Measurements from ENCODE around the gene FTSJ3.
"Not testable (repeated sequence)": the region's sequence is repeated elsewhere in the genome, so short reads cannot be mapped to it uniquely, and the experiment has no call there.

FTSJ3 gene

DNA sequence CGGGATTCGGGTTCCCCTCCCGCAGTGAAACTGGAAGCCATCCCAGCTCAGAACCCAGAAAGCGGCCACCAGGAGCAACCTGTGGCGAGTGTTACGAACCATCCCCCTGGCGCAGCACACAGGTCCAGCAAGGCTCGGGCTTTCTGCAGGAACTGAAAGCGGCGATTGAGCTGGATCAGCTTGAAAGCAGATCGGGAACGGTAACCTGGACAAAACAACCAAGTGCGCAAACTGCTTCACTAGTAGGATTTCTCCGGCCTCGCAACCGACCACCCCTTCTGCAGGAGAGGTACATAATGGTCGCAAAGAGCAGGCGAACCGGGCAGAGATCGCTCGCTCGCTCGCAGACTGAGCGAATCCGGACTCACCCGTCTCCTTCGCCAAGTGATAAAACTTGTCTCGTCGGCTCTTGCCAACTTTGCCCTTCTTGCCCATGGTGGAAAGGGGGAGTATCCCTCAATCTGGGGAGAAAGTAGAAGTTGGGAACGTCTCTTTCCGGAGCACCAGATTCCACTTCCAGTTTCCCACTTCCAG lies 928 bp downstream of the FTSJ3 start:
- DNase-seq = peak in 1 of 2 experiments; percentile 28

DNA sequence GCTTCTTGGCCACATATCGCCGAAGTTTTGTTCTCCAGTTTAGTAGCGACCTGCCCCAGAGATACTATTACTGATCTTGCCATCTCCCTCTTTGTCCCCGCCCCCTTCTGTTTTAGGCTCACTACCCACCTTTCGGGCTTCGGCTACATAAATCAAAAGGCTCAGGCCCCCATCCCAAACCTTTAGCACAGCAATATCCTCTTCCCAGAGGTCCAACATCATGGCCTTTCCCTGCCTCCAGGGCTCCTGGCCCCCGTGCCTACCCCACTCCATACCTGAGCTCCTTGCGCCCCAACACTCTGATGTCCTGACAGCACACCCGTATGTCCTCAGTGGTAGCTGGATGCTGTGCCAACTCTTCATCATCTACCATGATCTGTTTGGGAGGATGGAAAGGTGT lies 3.1 kb downstream of the FTSJ3 start:
- DNase-seq = no peak

DNA sequence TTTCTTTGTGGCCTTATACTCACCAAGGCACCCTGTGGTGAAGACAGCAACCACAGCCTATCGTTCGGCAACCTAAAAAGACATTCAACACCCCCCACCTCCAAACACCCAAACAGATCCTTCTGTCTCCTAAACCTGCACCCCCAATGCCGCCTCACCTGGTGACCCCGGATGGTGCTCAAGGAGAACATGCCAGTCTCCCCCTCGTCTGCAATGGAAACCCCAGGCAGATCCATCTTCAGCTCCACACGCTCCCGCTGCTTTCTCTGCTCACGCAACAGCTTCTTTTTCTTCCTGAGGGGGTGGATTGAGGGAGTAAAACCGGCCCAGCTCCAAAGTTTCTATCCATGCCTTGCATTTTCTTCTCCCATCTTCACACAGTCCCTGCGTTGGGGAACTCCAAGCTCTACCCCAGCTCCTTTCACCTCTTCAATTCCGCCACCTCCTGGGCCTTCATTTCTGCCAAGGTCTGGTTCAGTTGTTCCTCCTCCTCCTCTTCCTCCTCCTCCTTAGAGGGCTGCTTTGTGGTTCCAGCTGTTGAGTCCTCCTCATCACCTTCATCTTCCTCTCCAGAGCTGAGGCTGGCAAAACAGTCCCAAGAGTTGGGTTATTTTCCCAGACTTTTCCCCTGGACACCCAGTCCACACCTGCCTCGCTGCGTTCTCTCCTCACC lies 3.7 kb downstream of the FTSJ3 start:
- no peak for DNase-seq

DNA sequence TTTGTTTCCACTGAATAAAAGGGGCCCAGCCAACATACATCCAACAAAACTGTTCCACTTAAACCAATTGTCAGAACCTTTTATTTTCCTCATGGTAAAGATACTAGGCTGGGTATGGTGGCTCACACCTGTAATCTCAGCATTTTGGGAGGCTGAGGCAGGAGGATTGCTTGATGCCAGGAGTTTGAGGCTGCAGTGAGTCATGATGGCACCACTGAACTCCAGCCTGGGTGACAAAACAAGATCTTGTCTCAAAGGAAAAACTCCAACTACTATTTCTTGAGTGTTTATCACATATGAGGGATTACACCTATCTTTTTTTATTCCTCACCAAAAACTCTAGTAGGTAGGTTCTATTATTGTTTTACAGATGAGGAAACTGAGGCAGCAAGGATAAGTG lies 4.9 kb downstream of the FTSJ3 start:
- no peak for DNase-seq

DNA sequence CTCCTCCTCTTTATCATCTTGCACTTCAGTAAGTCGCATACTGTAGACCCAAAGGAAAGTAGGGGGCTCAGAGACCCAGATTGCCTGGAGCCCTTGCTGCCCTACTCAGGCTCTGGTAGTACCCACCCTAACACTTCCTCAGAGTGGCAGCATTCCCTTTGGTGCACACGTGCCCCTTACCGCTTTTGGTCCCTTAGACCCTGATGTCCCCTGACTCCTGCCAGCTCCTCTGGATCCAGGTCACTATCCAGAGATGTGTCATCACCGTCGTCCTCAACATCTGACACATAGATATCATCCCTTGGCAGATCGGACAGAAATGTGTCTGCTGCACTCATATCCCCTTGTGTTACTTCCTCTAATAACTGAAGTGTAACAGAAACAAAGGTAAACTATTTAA lies 5.7 kb downstream of the FTSJ3 start:
- DNase-seq = no peak

DNA sequence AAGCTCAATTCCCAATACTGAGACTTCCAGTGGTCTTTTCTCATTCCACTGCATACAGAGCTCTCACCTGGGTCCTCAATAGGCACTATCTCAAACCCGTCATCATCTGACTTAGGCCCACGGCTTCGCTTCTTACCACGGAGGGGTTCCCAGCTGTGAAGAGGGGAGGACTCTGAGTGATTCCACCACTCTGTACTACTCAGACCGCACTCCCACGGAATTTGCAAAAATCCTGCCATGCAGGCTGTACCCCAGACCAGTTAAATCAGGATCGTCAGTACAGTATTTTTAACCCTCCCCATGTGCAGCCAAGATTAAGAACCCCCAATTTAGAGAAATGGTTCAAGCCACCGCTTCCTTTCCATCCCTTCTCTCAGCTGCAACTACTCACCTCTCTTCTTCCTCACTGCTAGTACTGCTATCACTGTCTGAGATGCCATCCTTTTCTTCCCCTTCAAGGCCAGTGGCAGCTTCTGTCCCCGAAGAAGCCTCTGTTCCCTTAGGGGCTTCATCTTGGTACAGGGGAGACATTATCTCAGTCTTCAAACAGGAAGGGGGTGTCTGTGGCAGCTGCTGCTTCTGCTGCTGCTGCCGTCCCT lies 6.4 kb downstream of the FTSJ3 start:
- no peak for DNase-seq

DNA sequence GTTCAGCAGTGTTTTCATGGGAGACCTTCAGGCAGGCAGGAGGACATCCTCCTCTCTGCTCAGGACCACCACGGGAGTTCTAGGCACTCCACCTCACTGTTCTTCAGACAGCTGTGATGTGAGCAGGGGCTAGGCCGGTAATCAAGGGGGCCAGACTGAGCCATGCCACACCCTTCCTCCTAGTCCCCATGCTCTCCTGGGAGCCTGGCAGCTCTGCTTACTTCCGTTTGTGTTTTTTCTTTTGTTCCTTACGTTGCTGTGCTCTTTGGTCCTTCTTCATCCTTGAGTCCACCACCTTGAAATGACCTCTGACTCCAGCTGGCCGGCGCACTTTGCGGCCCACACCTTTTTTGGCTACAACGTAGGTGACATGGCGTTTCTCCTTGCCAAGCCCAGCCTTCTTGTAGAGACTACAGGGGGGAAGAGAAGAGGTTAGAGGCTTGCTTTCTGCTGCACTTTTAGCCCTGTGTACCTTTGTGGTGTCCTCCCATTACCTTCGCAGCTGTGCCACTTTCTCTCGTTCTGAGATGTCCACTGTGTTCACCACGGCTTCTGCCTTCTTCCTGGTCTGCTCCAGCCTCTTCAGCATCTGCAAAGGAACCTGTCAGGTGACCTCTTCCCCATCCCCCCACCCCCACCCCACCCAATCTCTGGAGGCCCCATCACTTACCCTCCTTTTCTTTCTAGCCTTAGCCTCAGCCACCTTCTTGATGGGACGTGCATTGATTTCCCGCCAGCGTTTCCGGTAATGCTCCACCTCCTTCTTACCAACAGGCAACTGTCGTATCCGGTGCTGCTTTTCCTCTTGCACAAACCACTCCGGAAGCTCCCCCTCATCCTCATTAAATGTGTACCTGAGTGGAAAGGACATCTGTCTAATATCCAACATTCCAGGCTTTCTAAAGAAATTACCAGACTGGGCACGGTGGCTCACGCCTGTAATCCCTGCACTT lies 7.6 kb downstream of the FTSJ3 start:
- DNase-seq = peak in 1 of 2 experiments; percentile 26

DNA sequence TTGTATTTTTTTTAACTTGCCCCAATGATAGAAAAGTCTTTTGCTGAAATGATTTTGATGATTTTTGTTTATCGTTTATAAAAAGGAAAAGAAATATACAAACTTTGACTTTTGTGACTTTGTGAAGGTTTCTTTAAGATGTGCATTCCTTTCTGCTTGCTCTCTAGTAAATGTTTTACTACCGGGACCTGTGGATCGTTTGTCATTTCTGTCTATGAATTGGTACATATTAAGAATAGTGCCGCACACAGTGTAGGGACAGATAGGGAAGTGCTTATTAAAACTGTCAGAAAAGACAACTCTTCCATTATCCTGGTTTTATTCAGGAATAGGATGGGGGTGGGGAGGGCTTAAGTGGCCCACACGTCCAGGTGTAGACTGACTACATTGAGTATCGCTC lies 8.3 kb downstream of the FTSJ3 start:
- no peak for DNase-seq

DNA sequence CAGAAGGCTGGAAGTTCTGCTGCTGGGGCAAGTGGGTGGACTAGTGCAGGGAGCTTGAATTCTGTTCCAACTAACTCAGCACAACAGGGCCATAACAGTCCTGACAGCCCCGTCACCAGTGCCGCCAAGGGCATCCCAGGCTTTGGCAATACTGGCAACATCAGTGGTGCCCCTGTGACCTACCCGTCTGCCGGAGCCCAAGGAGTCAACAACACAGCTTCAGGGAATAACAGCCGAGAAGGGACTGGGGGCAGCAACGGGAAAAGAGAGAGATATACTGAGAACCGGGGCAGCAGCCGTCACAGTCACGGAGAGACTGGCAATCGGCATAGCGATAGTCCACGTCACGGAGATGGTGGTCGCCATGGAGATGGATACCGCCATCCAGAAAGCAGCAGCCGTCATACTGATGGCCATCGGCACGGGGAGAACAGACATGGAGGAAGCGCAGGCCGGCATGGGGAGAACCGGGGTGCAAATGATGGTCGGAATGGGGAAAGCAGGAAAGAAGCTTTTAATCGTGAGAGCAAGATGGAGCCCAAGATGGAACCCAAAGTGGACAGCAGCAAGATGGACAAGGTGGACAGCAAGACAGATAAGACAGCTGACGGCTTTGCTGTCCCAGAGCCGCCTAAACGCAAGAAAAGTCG lies 9.6 kb downstream of the FTSJ3 start:
- DNase-seq = no peak

DNA sequence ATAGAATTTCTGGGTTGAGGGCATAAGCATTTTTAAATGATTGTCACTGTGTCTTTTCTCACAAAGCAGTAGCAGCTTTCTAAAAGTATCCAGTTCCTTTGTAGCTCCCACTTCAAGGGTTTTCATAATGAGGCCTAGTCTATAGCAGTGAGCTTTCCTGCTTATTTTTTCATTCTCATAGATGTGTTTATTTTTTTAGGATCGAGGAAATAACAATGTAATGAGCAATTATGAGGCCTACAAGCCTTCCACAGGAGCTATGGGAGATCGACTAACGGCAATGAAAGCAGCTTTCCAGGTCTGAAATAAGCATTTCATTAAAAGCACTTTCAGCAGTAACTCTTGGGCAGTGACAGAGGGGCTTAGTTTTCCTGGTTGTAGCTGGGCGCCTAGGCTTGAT lies 10.8 kb downstream of the FTSJ3 start:
- DNase-seq = no peak

DNA sequence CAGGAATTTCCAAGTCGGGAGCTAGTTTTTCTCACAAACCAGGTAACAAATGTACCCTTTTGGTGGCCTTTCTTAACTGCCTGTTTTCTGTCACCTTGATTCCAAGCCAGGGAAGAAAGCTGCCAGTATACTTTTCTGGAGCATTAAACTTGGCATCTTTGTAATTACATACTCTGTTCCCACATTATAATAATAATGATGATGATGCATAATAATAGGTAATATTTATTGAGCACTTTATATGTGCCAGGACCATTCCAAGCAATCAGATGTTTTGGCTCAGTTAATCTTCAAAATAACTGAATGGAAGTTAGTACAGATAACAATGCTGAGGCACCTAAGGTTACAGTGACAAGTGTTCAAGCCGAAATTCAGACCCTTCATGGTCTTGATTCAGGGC lies 11.3 kb downstream of the FTSJ3 start:
- DNase-seq = no peak

DNA sequence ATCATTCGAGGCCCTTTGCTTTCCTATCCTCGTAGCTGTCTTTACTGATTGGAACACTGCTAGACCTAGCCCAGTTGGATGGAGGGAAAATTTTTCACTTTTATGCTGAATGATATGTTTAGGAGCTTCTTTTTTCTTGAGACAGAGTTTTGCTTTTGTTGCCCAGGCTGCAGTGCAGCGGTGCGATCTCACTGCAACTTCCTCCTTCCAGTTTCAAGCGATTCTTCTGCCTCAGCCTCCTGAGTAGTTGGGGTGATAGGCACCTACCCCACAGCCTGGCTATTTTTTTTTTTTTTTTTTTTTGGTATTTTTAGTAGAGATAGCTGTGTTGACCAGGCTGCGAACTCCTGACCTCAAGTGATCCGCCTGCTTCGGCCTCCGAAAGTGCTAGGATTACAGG lies 17.5 kb downstream of the FTSJ3 start:
- no peak for DNase-seq

DNA sequence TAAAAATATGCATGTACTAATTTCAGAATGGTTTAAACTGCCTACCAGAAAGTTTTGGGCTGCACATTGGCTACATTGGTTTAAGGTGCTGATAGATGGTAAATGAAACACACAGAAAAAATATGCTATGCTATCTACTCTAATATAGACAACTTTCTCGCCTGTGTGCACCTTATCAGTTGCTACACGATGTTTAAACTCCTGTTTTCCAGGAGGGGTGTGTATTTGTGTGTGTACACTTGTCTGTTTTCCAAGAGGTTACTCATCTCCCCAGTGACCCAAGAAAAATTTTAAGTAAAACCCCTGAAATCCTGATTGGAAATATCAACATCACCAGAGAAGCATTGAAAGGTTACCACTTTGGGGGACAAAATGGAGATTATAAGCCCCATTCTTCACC lies 21.9 kb downstream of the FTSJ3 start:
- DNase-seq = no peak

DNA sequence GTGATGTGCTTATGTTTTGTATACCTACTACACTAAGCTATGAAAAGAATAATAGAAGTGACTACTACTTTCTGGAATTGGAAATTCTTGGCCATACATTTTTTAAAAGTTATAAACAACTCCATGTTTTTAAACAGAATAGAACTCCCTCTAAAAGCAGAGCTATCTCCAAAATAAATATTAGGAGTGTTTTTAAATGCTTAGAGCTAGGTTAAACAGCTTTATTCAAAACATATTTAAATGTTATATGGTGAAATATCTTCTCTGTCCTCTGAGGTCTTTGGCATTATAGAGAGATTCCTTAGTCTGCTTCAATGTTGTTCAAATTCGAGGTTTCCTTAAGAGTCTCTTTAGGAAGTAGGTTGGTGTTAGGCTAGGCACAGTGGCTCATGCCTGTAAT lies 23.1 kb downstream of the FTSJ3 start:
- no peak for DNase-seq

DNA sequence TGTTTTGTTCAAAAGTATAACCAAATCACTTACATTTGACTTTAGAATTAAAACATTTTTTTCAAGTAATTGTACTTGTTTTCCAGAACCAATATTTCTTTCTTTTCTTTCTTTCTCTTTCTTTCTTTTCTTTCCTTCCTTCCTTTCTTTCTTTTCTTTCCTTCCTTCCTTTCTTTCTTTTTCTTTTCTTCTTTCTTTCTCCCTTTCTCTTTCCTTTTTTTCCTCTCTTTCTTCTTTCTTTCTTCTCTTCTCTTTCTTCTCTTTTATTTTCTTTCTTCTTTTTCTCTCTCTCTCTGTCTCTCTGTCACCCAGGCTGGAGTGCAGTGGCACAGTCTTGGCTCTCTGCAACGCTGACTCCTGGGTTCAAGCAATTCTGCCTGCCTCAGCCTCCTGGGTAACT lies 26.7 kb downstream of the FTSJ3 start:
- DNase-seq = no peak

DNA sequence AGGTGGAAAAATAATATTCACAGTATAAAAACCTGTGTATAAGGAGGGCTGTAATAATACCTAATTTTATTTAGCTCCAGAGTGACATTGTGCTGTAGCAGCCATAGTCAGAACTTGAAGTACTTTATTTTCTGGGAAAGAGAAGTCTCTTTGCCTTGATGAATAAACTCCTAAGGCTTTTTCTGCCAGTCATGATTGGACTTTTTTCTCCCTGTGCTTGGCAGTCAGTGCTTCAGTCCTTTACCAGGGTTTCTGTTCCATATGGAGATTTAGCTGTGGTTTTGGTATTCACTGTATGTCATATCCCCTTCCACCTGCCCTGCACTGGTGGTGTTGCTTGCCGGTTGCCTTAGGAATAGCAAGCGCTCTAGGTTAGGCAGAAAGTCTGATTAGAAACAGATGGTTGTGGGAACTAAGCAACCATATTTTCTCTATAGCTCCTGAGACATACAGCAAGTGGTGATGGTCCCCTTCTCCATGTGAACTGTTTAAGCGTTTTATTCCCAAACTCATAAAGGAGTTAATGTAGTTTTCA lies 28.8 kb downstream of the FTSJ3 start:
- no peak for DNase-seq

DNA sequence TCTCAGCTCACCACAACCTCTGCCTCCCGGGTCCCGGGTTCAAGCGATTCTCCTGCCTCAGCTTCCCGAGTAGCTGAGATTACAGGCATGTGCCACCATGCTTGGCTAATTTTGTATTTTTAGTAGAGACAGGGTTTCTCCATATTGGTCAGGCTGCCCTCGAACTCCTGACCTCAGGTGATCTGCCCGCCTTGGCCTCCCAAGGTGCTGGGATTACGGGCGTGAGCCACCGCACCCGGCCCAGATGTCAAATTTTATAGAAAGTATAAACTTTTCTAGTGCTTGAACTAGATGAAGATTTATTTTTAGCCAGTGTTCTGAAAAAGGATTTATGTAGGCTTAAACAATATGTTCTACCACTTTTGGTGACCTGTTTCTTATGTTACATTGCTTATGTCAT lies 31.1 kb downstream of the FTSJ3 start:
- DNase-seq = not testable (repeated sequence)

DNA sequence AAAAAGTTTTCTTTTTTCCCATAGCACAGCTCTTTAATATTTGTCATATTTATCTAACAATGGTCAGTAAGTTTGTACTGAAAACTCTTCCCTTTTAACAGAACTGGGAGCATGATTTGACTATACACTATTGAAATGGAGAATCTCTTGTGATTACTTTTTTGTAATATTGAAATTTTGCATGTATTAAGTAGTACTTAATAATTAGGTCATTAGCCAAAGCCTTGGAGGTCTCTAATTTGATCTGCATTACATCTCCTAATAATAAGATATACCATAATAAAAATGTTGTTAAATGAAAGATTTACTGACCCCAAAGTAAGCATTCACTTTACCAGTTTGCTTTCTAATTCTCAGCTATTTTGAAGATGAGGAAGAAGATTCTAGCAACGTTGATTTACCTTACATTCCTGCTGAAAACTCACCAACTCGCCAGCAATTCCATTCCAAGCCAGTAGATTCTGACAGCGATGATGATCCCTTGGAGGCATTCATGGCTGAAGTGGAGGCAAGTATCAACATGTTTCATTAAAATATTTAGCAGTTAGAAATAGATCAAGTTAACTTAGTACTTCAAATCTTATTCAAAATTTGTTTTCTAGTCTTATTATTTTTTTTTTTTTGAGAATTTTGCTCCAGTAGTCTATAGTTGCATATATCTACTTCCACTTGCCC lies 35.3 kb downstream of the FTSJ3 start:
- no peak for DNase-seq

DNA sequence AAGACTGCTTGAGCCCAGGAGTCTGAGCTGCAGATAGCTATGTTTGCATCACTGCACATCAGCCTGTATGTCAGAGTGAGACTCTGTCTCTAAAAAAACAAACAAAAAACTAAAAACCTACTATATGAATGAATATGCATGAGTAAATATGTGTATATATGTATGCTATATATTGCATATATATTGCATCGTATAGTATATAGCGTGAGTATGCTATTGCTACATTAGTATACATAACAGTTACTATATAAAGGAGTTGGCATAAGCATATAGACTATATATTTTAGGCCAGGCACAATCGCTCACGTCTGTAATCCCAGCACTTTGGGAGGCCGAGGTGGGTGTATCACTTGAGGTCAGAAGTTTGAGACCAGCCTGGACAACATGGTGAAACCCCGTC lies 37.4 kb downstream of the FTSJ3 start:
- DNase-seq = no peak

DNA sequence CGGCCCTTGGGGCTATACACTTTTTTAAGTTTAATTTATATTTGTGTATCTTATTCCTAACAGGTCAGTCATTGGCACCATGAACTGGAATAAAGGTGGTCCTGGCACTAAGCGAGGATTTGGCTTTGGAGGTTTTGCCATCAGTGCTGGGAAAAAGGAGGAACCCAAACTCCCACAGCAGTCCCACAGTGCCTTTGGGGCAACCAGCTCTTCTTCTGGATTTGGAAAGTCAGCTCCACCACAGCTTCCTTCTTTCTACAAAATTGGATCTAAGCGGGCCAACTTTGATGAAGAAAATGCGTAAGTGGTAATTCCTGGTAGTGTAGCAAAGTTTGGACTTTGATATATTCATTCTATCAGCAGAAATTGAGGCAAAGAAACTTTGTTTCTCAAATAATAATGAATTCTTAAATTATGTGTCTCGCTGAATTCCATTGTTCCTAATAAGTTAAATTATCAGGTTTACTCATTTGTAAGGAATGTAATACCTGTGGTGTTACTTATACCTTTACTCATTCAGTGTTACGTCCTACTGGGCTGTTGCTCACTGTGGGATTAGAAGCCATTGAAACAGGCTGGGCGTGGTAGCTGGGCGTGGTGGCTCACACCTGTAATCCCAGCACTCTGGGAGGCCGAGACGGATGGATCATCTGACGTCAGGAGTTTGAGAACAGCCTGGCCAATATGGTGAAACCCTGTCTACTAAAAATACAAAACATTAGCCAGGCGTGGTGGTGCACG lies 40.3 kb downstream of the FTSJ3 start:
- no peak for DNase-seq

DNA sequence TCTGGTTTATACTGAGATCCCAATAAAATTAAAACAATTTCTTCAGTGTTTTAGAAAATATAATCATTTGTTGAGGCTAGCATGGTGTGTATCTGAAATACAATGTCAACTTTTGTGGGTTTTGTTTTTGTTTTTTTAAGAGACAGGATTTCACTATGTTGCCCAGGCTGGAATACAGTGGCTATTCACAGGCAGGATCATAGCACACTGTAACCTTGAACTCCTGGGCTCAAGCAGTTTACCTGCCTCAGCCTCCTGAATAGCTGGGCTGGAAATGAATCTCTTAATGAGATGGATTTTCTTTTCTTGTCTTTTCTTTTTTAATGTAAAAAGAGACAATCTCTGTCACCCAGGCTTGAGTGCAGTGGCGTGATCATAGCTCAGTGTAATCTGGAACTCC lies 41.3 kb downstream of the FTSJ3 start:
- no peak for DNase-seq

DNA sequence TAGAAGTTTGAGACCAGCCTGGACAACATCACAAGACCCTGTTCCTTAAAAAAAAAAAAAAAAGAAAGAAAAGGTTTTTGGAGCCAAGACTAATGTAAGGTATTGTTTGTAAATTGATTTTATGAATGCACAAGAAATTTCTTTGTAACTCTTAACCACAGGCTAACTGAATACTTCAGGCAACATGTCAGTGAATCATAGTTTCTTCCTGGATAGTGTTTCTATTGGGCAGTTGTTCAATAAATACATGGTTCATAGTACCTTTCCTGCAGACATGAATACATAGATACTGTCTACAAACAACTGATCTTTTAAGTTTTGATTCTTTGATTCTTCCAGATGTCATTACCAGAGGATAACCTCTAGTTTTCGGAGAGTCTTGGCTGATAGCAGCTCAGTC lies 41.9 kb downstream of the FTSJ3 start:
- DNase-seq = no peak
